GM18868 (cell line): ENCODE data around the gene SRGAP1.

ENCODE experiments used
- ATAC-seq: cut with Tn5 transposase; IDR thresholded peaks from one replicate; pipeline ENCODE4 v1.9.1; 2021; ENCODE audit warnings: mild to moderate bottlenecking, moderate library complexity; ENCODE audit not compliant: unreplicated experiment

SRGAP1 gene

DNA sequence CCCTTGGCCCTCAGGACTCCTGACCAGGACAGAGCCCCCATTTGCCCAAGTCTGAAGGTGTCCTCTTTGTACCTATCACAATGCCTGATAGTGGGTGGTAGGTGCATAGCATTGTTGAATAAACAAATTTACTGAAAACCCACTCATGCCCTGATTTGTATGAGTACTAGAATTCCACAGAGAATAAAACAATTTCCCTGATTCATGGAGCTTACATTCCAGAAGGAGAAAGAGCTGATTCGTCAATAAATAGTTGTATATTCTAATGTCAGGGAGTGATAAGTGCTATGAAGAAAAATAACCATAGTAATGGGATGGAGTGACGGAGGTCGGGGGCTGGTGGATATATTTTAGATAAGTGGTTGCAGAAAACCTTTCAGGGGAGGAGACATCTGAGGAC lies 117.0 kb downstream of the SRGAP1 start:
- no peak for ATAC-seq

DNA sequence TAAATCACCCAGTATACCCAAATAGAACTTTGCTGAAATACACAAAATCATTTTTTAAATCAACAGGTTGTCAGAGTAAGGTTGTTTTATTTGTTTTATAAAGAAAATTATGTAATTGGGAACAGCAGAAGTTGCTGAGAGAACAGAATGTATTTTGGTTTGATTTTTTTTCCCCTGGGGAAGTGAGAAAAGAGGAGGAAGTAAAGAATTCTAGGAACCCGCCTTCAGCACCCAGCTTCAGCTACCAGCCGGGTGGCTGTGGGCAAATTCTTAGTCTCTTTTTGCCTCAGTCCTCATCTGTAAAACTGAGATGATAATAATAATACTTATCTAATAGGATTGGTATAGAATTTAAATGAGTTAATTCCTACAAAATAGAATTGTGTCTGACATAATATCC lies 119.4 kb downstream of the SRGAP1 start:
- ATAC-seq: no peak

DNA sequence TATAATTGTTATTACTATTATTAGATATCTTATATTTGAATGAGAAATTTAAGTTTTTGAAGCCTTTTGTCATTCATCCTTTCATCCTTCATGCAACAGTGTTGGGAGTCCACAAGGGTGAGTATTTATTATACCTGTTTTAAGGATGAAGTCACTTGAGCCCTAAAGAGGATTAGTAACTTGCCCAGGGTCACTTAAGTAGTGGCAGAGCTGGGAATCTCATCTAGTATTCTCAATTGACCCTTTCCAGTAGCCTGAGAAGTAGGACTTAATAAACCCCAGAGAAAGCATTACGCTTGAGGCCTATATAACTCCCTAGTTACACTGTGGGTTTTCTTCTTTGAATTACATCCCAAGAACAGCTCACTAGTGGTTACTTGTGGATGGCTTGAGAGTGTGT lies 119.8 kb downstream of the SRGAP1 start:
- no peak for ATAC-seq

DNA sequence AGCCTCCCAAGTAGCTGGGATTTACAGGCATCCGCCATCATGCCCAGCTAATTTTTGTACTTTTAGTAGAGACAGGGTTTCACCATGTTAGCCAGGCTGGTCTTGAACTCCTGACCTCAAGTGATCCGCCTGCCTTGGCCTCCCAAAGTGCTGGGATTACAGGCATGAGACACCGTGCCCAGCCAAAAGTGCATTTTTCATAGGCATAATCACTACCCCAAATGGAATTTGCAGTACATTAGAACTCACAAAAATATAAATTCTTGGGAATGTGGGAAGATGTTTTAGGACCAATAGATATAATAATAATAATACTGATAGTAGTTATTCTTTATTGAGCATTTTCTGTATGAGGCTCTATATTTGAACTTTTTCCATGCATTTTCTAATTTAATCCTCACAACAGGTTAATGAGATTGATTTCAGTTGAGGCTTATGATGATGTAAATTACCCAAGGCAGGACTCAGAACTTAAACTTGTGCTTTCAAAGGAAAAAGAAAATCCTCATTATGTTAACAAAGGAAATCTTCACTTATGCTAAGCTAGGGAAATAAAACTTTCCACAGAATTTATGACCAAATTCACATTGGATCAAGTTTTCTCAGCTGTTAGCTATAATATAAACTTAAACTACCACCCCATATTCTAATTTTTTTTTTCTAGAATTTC lies 121.6 kb downstream of the SRGAP1 start:
- no peak for ATAC-seq

DNA sequence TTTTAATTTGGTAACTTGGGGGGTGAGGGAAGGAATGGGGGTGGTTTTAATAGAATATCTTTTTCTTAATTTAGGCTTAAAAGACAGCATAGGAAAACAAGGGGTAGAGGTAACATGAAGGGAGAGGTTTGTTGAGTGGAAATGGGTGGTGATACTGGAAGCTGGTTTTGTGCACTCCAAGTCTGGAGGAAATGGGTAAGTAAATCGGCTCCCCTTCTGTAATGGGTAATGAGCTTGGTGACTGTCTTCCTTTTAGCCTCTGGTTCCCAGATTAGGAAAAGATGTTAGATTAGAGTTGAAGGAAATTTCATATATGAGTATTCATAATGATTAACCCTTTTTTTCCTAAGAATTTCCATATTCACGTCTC lies 122.1 kb downstream of the SRGAP1 start:
- no peak for ATAC-seq

DNA sequence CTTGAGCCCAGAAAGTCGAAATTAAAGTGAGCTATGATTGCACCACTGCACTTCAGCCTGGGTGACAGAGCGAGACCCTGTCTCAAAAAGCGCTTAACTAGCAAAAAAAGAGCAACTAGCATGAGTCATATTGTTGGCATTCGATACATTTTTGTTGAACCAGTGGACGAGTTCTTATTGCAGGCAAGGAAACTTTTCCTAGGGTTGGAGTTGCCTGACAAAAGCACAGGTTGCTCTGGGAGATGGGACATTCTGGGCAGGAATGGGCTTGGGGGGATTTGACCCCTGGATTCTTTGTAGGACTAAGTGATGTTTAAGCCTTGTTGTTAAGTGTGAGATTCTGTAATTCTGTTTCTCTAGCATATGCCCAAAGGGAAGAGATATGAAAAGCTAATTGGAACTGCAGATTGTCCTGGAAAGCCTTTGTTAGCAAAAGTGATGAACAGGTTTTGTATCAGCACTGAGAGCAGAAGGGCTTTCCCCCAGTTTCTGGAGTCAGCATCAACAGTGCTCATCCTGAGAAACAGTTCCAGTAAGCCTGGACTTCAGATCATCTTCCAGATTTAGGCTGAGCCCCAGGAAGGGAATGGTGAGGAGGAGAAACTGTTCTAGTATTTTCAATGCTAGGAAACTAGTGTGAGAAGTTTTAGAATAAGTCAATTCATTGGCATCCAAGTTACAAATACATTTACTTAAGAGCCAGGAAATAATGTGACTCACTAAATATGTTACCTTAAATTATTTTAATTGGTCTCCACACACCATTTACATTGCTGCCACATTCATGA lies 123.1 kb downstream of the SRGAP1 start:
- no peak for ATAC-seq

DNA sequence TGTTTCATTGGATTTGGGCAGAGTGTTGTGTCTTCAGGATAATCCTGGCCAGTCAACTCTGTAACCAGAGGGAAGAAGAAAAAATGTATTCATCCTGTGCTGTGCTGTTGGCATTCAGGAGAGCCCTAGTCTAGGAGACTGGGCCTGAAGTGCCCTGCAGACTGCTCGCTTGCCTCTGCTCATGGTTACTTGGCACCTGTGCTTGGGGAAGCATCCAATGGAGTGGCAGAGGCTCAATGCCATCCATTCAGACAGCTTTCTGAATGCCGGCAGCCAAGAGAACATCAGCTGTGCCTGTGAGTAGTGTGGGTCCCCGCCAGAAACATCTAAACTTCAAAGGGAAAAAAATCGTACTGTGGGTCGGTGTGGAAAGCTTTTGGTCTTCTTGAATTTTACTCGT lies 124.2 kb downstream of the SRGAP1 start:
- no peak for ATAC-seq

DNA sequence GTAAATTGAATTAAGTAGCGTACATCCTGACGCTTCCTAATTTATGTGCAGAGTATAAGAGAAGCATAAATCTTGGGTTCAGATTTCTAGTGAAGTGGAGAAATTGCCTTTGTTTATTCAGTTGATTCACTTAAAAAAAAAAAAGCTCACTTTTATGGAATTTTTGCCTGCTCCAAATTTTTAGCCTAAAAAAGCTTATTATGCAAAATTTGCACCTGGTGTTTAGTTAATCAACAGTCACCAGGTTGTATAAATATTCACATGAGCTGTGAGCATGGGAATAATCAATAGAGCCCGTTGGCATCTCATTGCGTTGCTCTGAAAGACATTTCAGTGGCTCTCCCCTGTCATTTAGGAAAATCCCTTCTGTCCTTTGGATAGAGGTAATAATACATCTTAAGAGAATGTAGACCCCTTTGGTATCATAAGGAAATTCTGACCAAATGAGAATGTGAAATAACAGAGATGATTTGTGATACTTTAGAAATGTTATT lies 132.4 kb downstream of the SRGAP1 start:
- no peak for ATAC-seq

DNA sequence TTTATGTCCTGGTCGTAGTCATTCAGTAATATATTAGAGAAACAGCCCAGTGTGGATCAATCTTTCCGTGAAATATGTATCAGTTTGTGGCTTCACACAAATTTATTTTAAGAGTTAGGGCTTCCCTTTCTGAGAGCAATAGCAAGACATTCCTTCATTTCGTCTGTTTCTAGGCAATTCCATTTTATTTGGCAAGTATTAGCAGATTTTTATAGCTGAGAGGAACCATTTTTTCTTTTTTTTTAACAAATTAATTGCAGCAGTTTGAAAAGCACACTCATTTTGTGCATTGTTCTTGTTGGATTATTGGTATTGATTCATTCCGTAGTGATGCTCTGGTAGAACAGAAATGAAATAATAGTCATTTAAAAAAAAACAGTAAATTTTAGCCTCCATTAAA lies 132.9 kb downstream of the SRGAP1 start:
- no peak for ATAC-seq

DNA sequence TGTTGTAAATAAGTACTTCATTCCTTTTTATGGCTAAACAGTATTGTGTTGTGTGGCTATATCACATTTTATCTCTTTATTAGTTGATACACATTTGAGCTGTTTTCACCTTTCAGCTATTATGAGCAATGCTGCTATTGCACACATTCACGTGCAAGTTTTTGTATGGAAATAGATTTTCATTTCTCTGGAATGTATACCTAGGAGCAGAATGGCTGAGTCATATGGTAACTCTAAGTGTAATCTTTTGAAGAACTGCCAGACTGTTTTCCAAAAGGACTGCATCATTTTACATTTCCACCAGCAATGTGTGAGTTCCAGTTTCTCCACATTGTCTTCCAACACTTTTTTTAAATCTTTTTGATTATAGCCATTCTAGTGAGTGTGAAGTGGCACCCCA lies 134.0 kb downstream of the SRGAP1 start:
- ATAC-seq: no peak

DNA sequence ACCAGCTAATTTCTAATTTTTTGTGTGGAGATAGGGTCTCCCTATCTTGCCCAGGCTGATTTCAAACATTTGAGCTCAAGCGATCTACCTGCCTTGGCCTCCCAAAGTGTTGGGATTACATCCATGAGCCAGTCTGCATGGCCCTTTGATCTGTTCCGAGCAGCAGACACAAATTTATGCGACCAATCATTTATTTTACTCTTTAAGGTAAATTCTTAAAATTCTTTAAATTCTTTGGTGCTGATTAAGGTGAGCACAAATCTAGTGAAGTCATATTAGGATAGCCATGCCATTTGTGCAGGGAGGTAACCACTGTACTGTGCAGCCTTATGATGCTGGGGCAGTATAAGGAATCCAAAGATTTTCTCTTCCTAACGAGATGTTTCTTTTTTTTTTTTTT lies 135.7 kb downstream of the SRGAP1 start:
- ATAC-seq: no peak

DNA sequence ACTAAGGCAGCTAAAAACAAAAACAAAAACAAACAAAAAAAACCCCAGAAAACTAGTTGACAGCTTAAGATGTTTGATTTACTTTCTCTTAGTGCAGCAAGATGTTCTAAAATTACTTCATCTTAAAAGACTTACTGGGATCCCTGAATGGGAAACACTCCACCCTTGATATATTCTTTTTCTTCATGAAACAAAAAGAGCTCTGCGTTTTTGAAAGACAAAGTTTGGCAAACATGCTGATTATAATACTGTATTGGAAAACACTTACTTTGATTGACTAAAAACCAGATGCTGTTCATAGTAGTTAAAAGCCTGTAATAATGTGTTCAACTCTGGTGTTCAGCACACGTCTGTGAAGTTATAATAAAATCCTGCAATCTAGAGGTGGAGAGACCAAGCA lies 136.8 kb downstream of the SRGAP1 start:
- no peak for ATAC-seq

DNA sequence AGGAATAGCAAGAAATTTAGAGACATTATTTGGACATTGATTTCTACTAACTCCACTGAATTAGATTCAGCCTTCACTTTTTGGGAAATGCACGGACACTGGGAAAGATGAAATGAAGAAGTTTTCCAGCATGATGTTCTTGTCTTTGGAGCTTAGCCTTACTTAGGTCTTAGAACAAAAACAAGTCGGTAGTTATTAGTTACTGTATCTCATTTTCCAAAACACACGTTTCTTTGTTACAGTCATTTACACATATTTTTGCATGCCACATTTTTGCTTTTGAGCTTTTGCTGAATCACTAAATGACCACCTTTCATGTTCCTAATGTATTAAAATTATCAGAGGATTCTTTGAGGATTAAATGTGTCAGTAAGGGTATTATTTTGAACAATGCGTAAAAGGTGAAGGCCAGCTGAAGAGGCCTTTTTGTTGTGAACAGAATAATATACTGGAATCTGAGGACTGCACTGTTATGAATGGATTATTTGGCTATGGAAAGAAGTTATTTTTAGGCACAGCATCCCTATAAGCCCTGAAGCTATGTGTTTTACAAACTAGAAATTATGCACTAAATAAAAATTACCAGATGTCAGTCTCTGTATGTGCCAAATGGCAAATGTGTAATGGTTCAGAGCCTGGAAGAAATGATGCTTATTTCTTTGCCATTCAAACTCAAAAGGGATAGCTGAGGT lies 138.2 kb downstream of the SRGAP1 start:
- no peak for ATAC-seq

DNA sequence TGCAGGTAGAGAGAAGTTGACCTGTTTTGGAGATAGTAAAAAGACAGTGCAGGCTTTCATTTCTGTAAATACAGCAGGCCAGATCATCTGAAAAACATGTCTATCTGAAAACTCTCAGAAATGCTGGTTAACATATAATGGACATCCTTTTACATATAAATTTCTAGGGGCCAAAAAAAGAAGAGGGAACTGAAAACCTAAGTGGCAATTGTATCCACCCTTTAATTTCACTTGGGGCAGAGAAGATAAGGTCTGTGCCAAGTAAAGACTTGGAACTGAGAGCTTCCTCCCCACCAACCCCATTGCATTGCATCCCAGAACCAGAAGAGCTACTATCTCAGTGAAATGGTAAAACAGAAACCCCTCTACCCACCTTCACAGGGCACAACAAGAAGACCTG lies 141.0 kb downstream of the SRGAP1 start:
- peak; percentile 53 for ATAC-seq

DNA sequence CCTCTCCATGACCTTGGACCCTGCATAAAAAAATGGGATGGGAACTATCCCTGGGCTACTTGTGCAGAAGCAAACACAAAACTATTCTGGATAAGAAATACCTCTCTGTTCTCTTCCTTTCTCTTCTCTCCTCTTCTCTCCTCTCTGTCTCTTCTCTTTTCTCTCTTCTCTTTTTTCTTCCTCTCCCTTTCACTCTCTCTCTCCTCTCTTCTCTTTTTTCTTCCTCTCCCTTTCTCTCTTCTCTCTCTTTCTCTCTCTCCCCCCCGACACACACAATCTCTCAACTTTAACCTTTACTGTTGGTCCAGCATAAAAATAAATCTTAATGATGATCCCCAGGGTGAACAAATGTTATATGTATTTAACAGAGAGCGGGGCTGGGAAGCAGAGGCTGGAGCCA lies 141.4 kb downstream of the SRGAP1 start:
- no peak for ATAC-seq

DNA sequence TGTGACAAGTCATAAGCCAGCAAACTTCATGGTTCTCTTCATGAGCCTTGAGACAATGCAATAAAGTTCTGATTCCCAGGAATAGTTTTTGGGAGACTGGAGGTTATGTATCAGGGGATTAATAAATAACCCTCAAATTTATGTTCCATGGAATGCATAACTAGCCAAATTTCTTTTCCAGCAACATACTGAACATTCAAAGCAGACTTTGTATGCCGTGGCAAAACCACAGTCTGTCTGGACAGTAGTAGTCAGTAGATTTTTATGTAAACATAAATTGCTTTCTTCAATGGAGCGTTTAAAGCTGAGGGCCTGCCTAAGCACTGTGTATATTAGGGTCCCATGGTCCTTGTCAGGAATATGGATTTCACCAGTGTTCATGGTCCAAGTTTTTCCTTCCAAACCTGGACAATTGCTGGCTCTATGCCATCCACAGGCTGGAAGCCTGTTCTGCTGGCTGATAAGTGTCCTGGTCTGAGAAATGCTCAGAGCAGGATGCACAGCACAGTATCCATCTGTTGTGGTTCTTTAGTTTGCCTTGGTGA lies 144.9 kb downstream of the SRGAP1 start:
- ATAC-seq: no peak

DNA sequence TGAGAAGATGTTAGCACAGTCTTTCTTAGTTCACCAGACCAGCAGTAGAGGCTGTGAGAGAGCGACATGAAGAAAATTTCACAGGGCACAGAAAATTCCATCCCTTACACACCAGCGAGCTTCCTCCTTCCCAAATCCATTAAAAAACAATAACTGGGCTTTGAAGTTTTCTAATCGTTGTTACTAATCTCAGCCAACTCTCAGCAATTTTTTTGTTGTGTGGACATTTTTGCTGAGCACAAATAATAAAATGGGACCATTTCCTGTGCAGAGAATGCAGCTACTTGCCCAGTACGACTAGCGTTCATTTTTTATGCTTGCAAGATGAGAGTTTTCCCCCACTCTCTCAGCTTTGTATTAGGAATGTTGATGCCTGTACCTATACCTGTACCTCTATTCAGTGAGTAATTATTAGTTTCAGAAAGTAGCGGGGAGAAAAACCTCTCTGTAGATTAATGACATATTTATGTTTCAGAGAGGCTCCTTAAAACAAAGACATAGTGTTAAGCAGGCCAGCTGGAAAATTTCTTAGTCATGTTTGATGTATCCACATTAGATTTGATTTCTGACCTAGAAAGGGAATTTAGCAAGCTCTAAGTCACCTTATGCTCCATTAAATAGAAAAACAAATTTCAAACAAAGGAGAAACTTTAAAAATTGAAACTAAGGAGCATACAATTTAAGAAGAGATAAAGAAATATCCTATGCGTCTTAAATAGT lies 146.5 kb downstream of the SRGAP1 start:
- no peak for ATAC-seq

DNA sequence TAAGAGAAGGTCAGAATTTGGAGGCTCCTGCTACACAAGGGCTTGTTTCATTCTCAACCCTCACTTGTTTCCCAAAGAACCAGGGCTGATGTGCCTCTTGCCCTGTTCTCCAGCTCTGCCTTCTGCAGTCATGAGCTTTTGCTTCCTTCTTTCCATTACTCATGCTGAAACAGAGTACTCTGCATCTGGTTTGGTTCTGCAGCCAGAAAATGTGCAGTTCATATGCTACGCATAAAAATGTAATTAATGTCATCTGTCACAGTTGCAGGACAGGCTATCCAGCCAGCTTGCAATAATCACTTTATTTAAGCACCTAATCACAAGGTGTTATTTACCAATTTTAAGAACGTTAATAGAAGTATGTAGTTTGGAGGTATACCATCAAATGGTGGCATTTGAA lies 150.2 kb downstream of the SRGAP1 start:
- ATAC-seq: no peak

DNA sequence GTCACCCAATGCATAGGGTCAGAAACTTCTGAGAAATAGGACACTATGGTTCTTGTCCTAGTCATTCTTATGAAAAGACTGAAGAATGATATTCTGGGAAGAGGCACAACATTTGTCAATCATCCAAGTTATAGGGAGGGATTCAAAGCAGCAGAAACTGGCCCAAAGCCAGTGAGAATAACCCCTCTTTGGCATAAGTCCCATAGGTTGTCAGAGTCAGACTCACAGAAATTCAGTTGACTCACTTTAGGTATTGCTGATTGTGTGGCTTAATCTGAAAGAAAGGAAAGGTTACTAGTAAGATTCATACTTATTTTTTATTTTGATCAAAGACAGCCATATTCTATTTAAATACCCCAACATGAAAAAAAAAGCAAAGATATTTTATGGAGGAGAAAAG lies 151.0 kb downstream of the SRGAP1 start:
- no peak for ATAC-seq

DNA sequence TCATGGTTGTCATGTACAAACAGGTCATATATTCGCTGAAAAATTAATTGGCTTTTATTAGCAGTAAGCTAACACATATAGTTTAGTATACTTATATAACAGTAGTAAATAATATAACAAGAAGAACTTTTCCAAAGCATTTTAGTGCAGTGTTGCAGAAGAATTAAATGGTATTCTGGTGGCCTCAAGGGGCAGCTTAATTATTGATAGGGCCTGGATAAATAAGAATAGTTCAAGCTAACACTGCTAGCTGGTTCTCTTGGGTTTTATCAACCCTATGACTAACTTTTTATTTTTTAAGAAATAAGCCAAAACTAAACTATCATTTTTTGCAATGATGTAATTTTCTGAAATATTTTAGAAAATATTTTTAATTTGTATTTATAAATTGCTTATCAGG lies 152.1 kb downstream of the SRGAP1 start:
- ATAC-seq: no peak

DNA sequence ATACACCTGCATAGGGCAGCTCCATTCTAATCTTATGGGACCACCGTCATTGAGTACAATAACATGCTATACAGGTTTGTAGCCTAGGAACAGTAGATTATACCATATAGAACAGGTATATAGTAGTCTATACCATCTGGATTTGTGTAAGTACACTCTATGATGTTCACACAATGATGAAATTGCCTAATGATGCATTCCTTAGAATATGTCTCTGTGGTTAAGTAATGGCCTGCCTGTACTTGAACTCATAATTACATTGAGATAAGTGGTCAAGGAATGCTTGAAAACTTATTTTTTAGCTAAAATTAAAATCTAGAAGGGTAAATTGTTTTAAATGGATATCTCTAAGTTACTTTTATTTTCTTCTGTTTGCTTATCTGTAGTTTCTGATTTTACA lies 152.7 kb downstream of the SRGAP1 start:
- ATAC-seq: no peak
